ENCODE data around the gene GIT1. TPM values are rescaled to one million over a fixed set of nuclear protein-coding genes. Genes with fewer than 3 reads are reported as not detected.

GIT1 gene
- total RNA-seq, 1 donor from 2014 or later: 67.1 TPM

GRCh38 chr17:29581583-29582253 is 7.7 kb downstream of the GIT1 start:
- no peak for DNase-seq (ENCODE audit: extremely low read depth, low read depth, low spot score)

GRCh38 chr17:29579866-29580771 is 9.3 kb downstream of the GIT1 start:
- peak; percentile 45 for DNase-seq (ENCODE audit: extremely low read depth, low read depth, low spot score)

- no peak for DNase-seq (ENCODE audit: extremely low read depth, low read depth, low spot score)
Observed at GRCh38 chr17:29578626-29579485, 10.6 kb downstream of the GIT1 start.

- no peak for DNase-seq (ENCODE audit: extremely low read depth, low read depth, low spot score)
Observed at GRCh38 chr17:29577385-29578211, 11.8 kb downstream of the GIT1 start.

GRCh38 chr17:29577001-29577370 is 12.5 kb downstream of the GIT1 start:
- DNase-seq (ENCODE audit: extremely low read depth, low read depth, low spot score): no peak

- no peak for DNase-seq (ENCODE audit: extremely low read depth, low read depth, low spot score)
Observed at GRCh38 chr17:29576214-29577000, 13.0 kb downstream of the GIT1 start.

GRCh38 chr17:29575511-29576213 is 13.8 kb downstream of the GIT1 start:
- DNase-seq (ENCODE audit: extremely low read depth, low read depth, low spot score): no peak

GRCh38 chr17:29574732-29575510 is 14.5 kb downstream of the GIT1 start:
- DNase-seq (ENCODE audit: extremely low read depth, low read depth, low spot score): no peak

- no peak for DNase-seq (ENCODE audit: extremely low read depth, low read depth, low spot score)
Observed at GRCh38 chr17:29573871-29574731, 15.3 kb downstream of the GIT1 start.

GRCh38 chr17:29573558-29573869 is 15.9 kb downstream of the GIT1 start:
- DNase-seq (ENCODE audit: extremely low read depth, low read depth, low spot score): no peak

- no peak for DNase-seq (ENCODE audit: extremely low read depth, low read depth, low spot score)
Observed at GRCh38 chr17:29572691-29573557, 16.5 kb downstream of the GIT1 start.

GRCh38 chr17:29571883-29572681 is 17.4 kb downstream of the GIT1 start:
- no peak for DNase-seq (ENCODE audit: extremely low read depth, low read depth, low spot score)

GRCh38 chr17:29571486-29571882 is 18.0 kb downstream of the GIT1 start:
- DNase-seq (ENCODE audit: extremely low read depth, low read depth, low spot score): no peak

- DNase-seq (ENCODE audit: extremely low read depth, low read depth, low spot score): no peak
Observed at GRCh38 chr17:29570521-29570920, 18.9 kb downstream of the GIT1 start.

- DNase-seq (ENCODE audit: extremely low read depth, low read depth, low spot score): no peak
Observed at GRCh38 chr17:29569245-29569950, 20.1 kb downstream of the GIT1 start.
